ENCODE measurements around the gene WDR74. TPM values are rescaled to one million over a fixed set of nuclear protein-coding genes. Genes with fewer than 3 reads are reported as not detected.

Gene WDR74
- total RNA-seq, 1 experiment from 2014 or later = 155 TPM

- TF ChIP-seq CTCF (conservative IDR thresholded peaks at IDR 0.05; ENCODE audit: low read depth, low read length) (no peak), EZH2 (IDR thresholded peaks at IDR 0.05; ENCODE audit: borderline replicate concordance, low read depth, low read length, poor library complexity, severe bottlenecking) (no peak)
- intact Hi-C loops (cut with micrococcal nuclease; ENCODE audit: unreplicated experiment) = no loop called here
- no TSS peak for BruUV-seq (replicated peaks)
- POLR2A ChIA-PET (ENCODE audit: low non-redundant PET) = no interaction called here
- Histone ChIP-seq H3K4me3 (ENCODE audit: low read depth, low read length, poor library complexity, severe bottlenecking) (no peak overlapping the region), H3K27ac (ENCODE audit: low read depth, low read length, poor library complexity, severe bottlenecking) (peak overlapping the region; percentile 40), H3K9me3 (ENCODE audit: low read depth, low read length, poor library complexity, severe bottlenecking) (no peaks in the 10 kb centered on the region), H3K4me1 (ENCODE audit: insufficient read depth, low read length, poor library complexity, severe bottlenecking) (peaks cover 15% of the 10 kb centered on the region), H3K36me3 (ENCODE audit: insufficient read depth, low read length, poor library complexity, severe bottlenecking) (peaks cover 91% of the 10 kb centered on the region), H3K27me3 (replicated peaks; ENCODE audit: insufficient read depth, low read depth, low read length, poor library complexity) (no peaks in the 10 kb centered on the region)
- DNase-seq (ENCODE audit: low spot score) = no peak
- CTCF ChIA-PET = no interaction called here
Observed at GRCh38 chr11:62796281-62796680, 43.1 kb downstream of the WDR74 start.

- Histone ChIP-seq H3K4me3 (ENCODE audit: low read depth, low read length, poor library complexity, severe bottlenecking) (no peak overlapping the region), H3K27me3 (replicated peaks; ENCODE audit: insufficient read depth, low read depth, low read length, poor library complexity) (no peaks in the 10 kb centered on the region), H3K27ac (ENCODE audit: low read depth, low read length, poor library complexity, severe bottlenecking) (peak overlapping the region; percentile 14), H3K9me3 (ENCODE audit: low read depth, low read length, poor library complexity, severe bottlenecking) (no peaks in the 10 kb centered on the region), H3K36me3 (ENCODE audit: insufficient read depth, low read length, poor library complexity, severe bottlenecking) (peaks cover 88% of the 10 kb centered on the region), H3K4me1 (ENCODE audit: insufficient read depth, low read length, poor library complexity, severe bottlenecking) (peaks cover 28% of the 10 kb centered on the region)
- intact Hi-C loops (cut with micrococcal nuclease; ENCODE audit: unreplicated experiment) = loop anchor here (5.0 kb wide), 1 partner anchor 38 kb away; the partner anchor contains the start of genes STX5 and TEX54
- no TSS peak for BruUV-seq (replicated peaks)
- POLR2A ChIA-PET (ENCODE audit: low non-redundant PET) = interaction anchor here (0.6 kb wide), 1 partner anchor 1533 kb away, joined by 3 read pairs; no protein-coding TSS in a partner anchor
- CTCF ChIA-PET = no interaction called here
- peak; percentile 83 for DNase-seq (ENCODE audit: low spot score)
- TF ChIP-seq EZH2 (IDR thresholded peaks at IDR 0.05; ENCODE audit: borderline replicate concordance, low read depth, low read length, poor library complexity, severe bottlenecking) (no peak), CTCF (conservative IDR thresholded peaks at IDR 0.05; ENCODE audit: low read depth, low read length) (no peak)
Observed at GRCh38 chr11:62794201-62794775, 45.1 kb downstream of the WDR74 start.

GRCh38 chr11:62792202-62792575, 47.2 kb downstream of the WDR74 start:
- intact Hi-C loops (cut with micrococcal nuclease; ENCODE audit: unreplicated experiment) = loop anchor here (5.0 kb wide), 1 partner anchor 40 kb away; the partner anchor contains the start of genes STX5 and TEX54
- peaks cover 37% of the 10 kb centered on the region for H3K4me1 ChIP-seq (ENCODE audit: insufficient read depth, low read length, poor library complexity, severe bottlenecking)
- no TSS peak for BruUV-seq (replicated peaks)
- H3K4me3 ChIP-seq (ENCODE audit: low read depth, low read length, poor library complexity, severe bottlenecking) = peak overlapping the region; percentile 97
- no peak for DNase-seq (ENCODE audit: low spot score)
- peaks cover 72% of the 10 kb centered on the region for H3K36me3 ChIP-seq (ENCODE audit: insufficient read depth, low read length, poor library complexity, severe bottlenecking)
- CTCF ChIA-PET = no interaction called here
- no peaks in the 10 kb centered on the region for H3K27me3 ChIP-seq (replicated peaks; ENCODE audit: insufficient read depth, low read depth, low read length, poor library complexity)
- H3K9me3 ChIP-seq (ENCODE audit: low read depth, low read length, poor library complexity, severe bottlenecking) = no peaks in the 10 kb centered on the region
- TF ChIP-seq EZH2 (IDR thresholded peaks at IDR 0.05; ENCODE audit: borderline replicate concordance, low read depth, low read length, poor library complexity, severe bottlenecking) (no peak), CTCF (conservative IDR thresholded peaks at IDR 0.05; ENCODE audit: low read depth, low read length) (no peak)
- H3K27ac ChIP-seq (ENCODE audit: low read depth, low read length, poor library complexity, severe bottlenecking) = peak overlapping the region; percentile 91
- POLR2A ChIA-PET (ENCODE audit: low non-redundant PET) = interaction anchor here (0.7 kb wide), 1 partner anchor 38 kb away, joined by 6 read pairs; the partner anchor contains the start of gene ZBTB3
